Activated naive CD4-positive, alpha-beta T cell treated with anti-CD3 and anti-CD28 coated beads, Interleukin-2, amount 50 U/mL, for 24 hours (primary cell): ENCODE data around the gene SLC35D2.

Experiments
- H3K27ac Mint-ChIP-seq: one replicate; pipeline ENCODE4 v1.8.0; 2021; ENCODE audit warnings: mild to moderate bottlenecking, mixed read lengths
- H3K27me3 Mint-ChIP-seq: one replicate; pipeline ENCODE4 v1.8.0; 2021; ENCODE audit warnings: mixed read lengths
- H3K36me3 Mint-ChIP-seq: one replicate; pipeline ENCODE4 v1.8.0; 2021; ENCODE audit warnings: mixed read lengths
- H3K4me1 Mint-ChIP-seq: one replicate; pipeline ENCODE4 v1.8.0; 2021; ENCODE audit warnings: mixed read lengths
- H3K4me3 Mint-ChIP-seq: one replicate; pipeline ENCODE4 v1.8.0; 2021; ENCODE audit warnings: mild to moderate bottlenecking, mixed read lengths
- H3K9me3 Mint-ChIP-seq: one replicate; pipeline ENCODE4 v1.8.0; 2021; ENCODE audit warnings: mixed read lengths

The SLC35D2 gene

DNA sequence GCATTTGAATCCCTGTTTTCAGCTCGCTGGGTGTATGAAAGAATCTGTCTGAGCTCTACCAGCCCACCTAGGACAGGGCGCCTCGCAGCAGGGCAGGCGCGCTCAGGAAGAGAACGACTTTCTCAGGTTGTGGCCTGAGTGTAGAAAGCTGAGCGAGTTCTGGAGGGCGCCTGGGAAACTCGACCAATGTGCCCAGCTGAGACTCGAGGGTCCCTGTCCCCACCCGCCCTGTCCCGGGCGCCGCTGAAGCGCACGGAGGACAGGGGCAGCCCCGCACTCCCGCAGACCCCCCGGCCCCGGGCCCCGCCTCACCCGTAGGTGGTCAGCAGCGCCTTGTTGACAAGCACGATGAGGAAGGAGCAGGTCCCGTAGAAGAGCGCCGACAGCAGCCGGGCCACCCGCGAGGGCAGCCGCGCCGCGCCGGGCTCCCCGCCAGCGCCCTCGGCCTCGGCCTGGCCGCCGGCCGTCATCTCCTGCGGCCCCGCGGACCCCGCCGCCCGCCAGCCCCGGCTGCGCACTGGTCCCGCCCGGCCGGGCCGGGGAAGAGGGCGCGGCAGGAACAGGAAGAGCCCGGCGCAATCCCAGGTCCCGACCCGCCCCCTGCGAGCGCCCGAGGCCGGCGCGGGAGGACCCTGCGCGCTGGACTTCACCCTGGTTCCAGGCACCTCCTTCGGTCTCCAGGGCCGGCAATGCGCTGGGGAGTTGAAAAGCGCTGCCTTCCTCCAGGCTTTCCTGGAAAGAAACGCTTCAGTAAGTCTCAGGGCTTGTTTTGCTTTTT, at the start of gene SLC35D2:
TSS of gene SLC35D2 (minus strand) at position 547 of the 778 bp plus-strand sequence. CDS start at position 470, 77 bp downstream.
- peak within 1 kb of the TSS; percentile 71 for H3K27ac Mint-ChIP-seq
- H3K9me3 Mint-ChIP-seq, result no peaks in the 10 kb centered on the region
- H3K36me3 Mint-ChIP-seq, result no peaks in the 10 kb centered on the region
- no peaks in the 10 kb centered on the region for H3K27me3 Mint-ChIP-seq
- H3K4me1 Mint-ChIP-seq, result peaks cover 30% of the 10 kb centered on the region
- peak within 1 kb of the TSS; percentile 87 for H3K4me3 Mint-ChIP-seq

- Mint-ChIP-seq H3K36me3 (no peaks in the 10 kb centered on the region), H3K4me1 (no peaks in the 10 kb centered on the region), H3K27ac (no peak overlapping the region), H3K9me3 (no peaks in the 10 kb centered on the region), H3K27me3 (no peaks in the 10 kb centered on the region), H3K4me3 (no peak overlapping the region)
Measured at GRCh38 chr9:96430377-96430776, 46.9 kb upstream of the SLC35D2 start.

DNA sequence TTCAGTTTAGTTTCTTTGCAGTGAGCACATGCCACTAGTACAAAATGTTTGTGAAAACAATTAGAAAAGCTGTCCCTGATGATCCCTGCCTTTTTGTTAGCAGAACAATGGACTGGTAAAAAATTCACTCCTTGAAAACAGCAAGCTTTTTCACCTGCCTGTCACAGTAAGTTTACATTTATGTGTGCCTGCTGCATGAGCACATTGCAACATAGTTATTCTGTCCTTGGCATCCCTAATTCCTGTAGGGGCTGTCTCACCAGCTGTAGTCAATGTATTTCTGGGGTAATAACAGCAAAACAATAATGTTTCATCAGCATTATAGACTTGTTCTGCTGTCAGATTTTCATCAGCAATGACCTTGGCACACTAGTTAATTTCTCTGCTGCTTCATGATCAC, 46.2 kb upstream of the SLC35D2 start:
- no peak overlapping the region for H3K4me3 Mint-ChIP-seq
- H3K27ac Mint-ChIP-seq, result no peak overlapping the region
- H3K4me1 Mint-ChIP-seq, result no peaks in the 10 kb centered on the region
- H3K36me3 Mint-ChIP-seq, result no peaks in the 10 kb centered on the region
- no peaks in the 10 kb centered on the region for H3K27me3 Mint-ChIP-seq
- H3K9me3 Mint-ChIP-seq, result no peaks in the 10 kb centered on the region

- Mint-ChIP-seq H3K27me3 (no peaks in the 10 kb centered on the region), H3K27ac (peak overlapping the region; percentile 68), H3K36me3 (no peaks in the 10 kb centered on the region), H3K4me3 (no peak overlapping the region), H3K4me1 (peaks cover 5% of the 10 kb centered on the region), H3K9me3 (no peaks in the 10 kb centered on the region)
Measured at GRCh38 chr9:96425500-96426169, 42.1 kb upstream of the SLC35D2 start.

DNA sequence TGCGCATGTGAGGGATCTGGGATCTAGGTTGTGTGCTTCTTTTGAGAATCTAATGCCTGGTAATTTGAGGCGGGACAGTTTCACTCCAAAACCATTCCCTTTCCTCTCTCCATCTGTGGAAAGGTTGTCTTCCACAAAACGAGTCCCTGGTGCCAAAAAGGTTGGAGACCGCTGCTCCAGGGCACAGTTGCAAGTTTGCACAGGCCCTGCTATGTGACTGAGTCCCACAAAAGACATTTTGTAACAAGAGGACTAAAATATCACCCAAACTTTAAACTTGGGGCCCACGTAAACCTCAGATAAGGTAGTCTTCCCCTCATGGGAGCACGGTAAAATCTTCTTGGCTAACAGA, 40.5 kb upstream of the SLC35D2 start:
- Mint-ChIP-seq H3K27me3 (no peaks in the 10 kb centered on the region), H3K4me1 (peaks cover 20% of the 10 kb centered on the region), H3K4me3 (no peak overlapping the region), H3K9me3 (no peaks in the 10 kb centered on the region), H3K27ac (no peak overlapping the region), H3K36me3 (no peaks in the 10 kb centered on the region)

DNA sequence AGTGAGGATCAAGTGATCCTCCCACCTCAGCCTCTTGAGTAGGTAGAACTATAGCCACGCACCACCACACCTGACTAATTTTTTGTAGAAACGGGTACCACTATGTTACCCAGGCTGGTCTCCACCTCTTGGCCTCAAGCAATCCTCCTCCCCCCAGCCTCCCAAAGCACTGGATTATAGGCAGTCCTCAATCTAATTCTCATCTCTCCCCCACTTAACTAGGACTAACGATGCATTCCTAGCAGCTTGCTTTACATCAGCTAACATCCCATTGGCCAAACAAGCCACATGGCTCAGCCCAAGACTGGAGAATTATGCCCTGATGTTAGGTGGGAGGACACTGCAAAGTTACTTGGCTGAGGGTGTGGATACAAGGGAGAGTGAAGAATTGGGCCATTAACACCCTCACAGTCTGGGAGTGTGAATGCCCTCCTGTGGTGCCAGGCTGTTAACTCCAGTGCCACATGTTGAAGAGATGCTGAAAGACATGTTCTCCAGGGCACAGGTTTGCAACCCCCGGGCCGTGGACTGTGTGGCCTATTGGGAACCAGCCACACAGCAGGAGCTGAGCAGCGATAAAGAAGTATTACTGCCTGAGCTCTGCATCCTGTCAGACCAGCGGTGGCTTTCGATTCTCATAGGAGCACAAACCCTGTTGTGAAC, 39.9 kb upstream of the SLC35D2 start:
- peaks cover 20% of the 10 kb centered on the region for H3K4me1 Mint-ChIP-seq
- no peak overlapping the region for H3K4me3 Mint-ChIP-seq
- H3K27ac Mint-ChIP-seq, result no peak overlapping the region
- no peaks in the 10 kb centered on the region for H3K9me3 Mint-ChIP-seq
- no peaks in the 10 kb centered on the region for H3K36me3 Mint-ChIP-seq
- H3K27me3 Mint-ChIP-seq, result no peaks in the 10 kb centered on the region

- Mint-ChIP-seq H3K27me3 (no peaks in the 10 kb centered on the region), H3K4me1 (peaks cover 31% of the 10 kb centered on the region), H3K27ac (peak overlapping the region; percentile 66), H3K9me3 (no peaks in the 10 kb centered on the region), H3K4me3 (peak overlapping the region; percentile 79), H3K36me3 (no peaks in the 10 kb centered on the region)
Measured at GRCh38 chr9:96420468-96421219, 37.1 kb upstream of the SLC35D2 start.

DNA sequence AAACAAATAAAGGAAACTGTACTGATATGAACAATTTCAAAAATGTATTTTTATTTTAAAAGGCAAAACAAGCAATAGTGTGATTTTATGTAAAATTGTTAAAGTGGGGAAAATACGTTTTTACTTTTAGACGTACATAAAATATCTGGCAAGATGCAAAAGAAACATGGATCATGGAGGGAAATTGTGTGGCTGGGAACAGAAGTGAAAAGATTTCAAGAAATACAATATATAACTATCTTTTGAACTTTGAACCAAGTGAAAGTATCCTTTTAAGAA, 36.1 kb upstream of the SLC35D2 start:
- peak overlapping the region; percentile 79 for H3K4me3 Mint-ChIP-seq
- no peaks in the 10 kb centered on the region for H3K9me3 Mint-ChIP-seq
- peak overlapping the region; percentile 66 for H3K27ac Mint-ChIP-seq
- H3K4me1 Mint-ChIP-seq, result peaks cover 31% of the 10 kb centered on the region
- no peaks in the 10 kb centered on the region for H3K27me3 Mint-ChIP-seq
- no peaks in the 10 kb centered on the region for H3K36me3 Mint-ChIP-seq

DNA sequence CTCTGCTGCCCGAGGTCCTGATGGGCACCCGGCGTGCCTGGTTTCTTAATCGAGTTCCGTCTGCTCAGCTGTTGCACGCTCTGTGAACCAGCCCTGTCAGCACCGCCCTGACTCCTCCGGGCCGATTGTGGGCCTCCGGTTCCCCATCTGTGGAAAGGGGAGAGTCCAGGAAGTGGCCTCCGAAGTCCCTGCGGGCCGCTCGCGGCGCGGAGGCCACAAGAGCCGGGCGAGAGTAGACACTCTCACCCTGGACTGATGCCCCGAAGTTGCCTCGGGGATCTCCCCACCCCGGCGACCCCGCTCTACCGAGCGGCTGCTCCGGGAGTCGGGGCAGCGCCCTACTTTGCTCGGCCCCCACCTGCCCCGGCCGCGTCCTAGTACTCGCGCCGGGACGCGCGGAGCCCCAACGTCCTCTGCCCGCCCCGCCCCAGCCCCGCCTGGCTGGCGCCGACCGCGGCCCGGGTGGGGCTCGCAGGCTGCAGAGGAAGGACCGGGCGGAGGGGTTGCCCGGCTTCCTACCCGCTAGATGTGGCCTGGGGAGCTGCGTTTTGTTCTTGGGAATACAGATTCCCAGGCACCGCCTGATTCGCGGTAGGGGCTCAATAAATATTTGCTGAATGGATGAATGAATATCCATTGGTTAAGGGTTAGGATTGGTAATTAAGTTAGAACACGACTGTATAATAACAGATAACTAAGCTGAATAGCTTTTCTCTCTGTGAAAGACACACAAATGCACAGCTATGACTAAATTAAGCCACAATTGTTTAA, 35.6 kb upstream of the SLC35D2 start:
- Mint-ChIP-seq H3K4me1 (peaks cover 32% of the 10 kb centered on the region), H3K36me3 (no peaks in the 10 kb centered on the region), H3K27ac (peak overlapping the region; percentile 66), H3K27me3 (no peaks in the 10 kb centered on the region), H3K4me3 (peak overlapping the region; percentile 86), H3K9me3 (no peaks in the 10 kb centered on the region)

- Mint-ChIP-seq H3K4me3 (peak within 1 kb of the TSS; percentile 94), H3K9me3 (no peaks in the 10 kb centered on the region), H3K27me3 (no peaks in the 10 kb centered on the region), H3K36me3 (no peaks in the 10 kb centered on the region), H3K27ac (peak within 1 kb of the TSS; percentile 91), H3K4me1 (peaks cover 40% of the 10 kb centered on the region)
Measured at GRCh38 chr9:96418083-96418919, 34.8 kb upstream of the SLC35D2 start, which contains the start of gene ZNF367. Gene ZNF367, minus strand, starts transcription at chr9:96418370. Its CDS starts 338 bp downstream, at chr9:96418032.

DNA sequence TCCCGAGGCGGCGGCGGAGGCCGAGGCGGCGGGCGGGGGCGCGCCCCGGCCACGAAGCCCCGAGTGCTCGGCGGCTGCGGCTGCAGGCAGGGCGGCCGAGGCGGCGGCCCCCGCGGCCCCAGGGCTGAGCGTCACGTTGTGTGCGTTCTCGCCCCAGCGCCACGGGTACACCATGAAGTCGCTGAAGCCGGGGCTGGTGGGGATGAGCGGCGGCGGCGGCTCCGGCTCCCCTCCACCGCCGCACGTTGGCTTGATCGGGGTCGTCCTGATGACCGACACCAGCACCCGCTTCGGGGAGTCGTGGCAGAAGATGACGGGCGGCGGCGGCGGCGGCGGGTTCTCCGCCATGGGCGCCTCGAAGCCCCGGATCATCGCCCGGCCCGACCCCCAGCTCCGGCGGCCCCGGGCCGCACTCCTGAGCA, 34.2 kb upstream of the SLC35D2 start:
- Mint-ChIP-seq H3K27ac (peak overlapping the region; percentile 91), H3K4me3 (peak overlapping the region; percentile 90), H3K9me3 (no peaks in the 10 kb centered on the region), H3K36me3 (no peaks in the 10 kb centered on the region), H3K4me1 (peaks cover 47% of the 10 kb centered on the region), H3K27me3 (no peaks in the 10 kb centered on the region)

DNA sequence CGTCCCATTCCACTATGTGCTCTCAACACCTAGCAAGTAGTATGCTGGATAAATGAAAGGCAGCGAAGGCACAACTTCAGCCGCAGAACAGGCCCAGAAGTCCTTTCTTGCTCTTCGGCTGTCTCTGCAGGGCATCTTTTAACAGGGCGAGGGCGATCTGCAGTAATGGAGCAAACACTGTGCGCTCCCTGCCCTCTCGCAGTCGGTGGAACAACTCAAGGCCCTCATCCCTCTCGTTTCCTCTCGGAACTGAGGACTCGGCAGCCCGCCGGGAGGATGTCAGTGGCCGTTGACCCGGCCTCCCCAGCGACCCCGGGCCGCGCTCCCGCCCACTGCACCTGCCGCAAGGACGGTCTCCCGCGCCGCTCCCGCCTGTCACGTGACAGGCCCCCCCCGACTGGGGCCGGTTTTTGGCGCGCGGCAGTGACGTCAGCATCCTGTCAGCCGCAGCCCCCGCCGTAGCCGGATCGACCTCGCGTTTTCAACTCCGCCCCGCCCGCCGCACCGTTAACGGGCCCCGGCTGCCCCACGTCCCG, 33.6 kb upstream of the SLC35D2 start:
- H3K4me1 Mint-ChIP-seq, result peaks cover 52% of the 10 kb centered on the region
- H3K27ac Mint-ChIP-seq, result peak overlapping the region; percentile 87

GRCh38 chr9:96413302-96414221, 30.1 kb upstream of the SLC35D2 start:
- H3K27me3 Mint-ChIP-seq, result no peaks in the 10 kb centered on the region
- peak overlapping the region; percentile 34 for H3K4me3 Mint-ChIP-seq
- no peaks in the 10 kb centered on the region for H3K9me3 Mint-ChIP-seq
- H3K27ac Mint-ChIP-seq, result peak overlapping the region; percentile 48
- H3K36me3 Mint-ChIP-seq, result no peaks in the 10 kb centered on the region
- H3K4me1 Mint-ChIP-seq, result peaks cover 41% of the 10 kb centered on the region

More for the DNA sequence above, 33.6 kb upstream of the SLC35D2 start:
- H3K36me3 Mint-ChIP-seq, result no peaks in the 10 kb centered on the region
- H3K4me3 Mint-ChIP-seq, result peak overlapping the region; percentile 94
- no peaks in the 10 kb centered on the region for H3K9me3 Mint-ChIP-seq
- H3K27me3 Mint-ChIP-seq, result no peaks in the 10 kb centered on the region
